ENCODE results near the gene FRMD4A.

- TF ChIP-seq POLR2A (IDR thresholded peaks at IDR 0.05; ENCODE audit: low read depth, low read length) = no peak
- TF ChIP-seq, protein P1, sequence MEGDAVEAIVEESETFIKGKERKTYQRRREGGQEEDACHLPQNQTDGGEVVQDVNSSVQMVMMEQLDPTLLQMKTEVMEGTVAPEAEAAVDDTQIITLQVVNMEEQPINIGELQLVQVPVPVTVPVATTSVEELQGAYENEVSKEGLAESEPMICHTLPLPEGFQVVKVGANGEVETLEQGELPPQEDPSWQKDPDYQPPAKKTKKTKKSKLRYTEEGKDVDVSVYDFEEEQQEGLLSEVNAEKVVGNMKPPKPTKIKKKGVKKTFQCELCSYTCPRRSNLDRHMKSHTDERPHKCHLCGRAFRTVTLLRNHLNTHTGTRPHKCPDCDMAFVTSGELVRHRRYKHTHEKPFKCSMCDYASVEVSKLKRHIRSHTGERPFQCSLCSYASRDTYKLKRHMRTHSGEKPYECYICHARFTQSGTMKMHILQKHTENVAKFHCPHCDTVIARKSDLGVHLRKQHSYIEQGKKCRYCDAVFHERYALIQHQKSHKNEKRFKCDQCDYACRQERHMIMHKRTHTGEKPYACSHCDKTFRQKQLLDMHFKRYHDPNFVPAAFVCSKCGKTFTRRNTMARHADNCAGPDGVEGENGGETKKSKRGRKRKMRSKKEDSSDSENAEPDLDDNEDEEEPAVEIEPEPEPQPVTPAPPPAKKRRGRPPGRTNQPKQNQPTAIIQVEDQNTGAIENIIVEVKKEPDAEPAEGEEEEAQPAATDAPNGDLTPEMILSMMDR (conservative IDR thresholded peaks at IDR 0.05; ENCODE audit: low read depth, low read length) = no peak
- TF ChIP-seq RFX5 (IDR thresholded peaks at IDR 0.05; ENCODE audit: low read depth, low read length) = no peak
- no peak for TF ChIP-seq BHLHE40 (IDR thresholded peaks at IDR 0.05; ENCODE audit: low read depth, low read length)
- no peak for TF ChIP-seq MAFK (IDR thresholded peaks at IDR 0.05; ENCODE audit: low read depth, low read length)
- TF ChIP-seq NFE2L2 (IDR thresholded peaks at IDR 0.05; ENCODE audit: low read depth, low read length) = no peak
- no peak for TF ChIP-seq MXI1 (IDR thresholded peaks at IDR 0.05; ENCODE audit: borderline replicate concordance, low read depth, low read length)
- no peak for TF ChIP-seq USF2 (IDR thresholded peaks at IDR 0.05; ENCODE audit: low read depth, low read length)
- TF ChIP-seq RAD21 (IDR thresholded peaks at IDR 0.05; ENCODE audit: low read length) = no peak
- no peak for TF ChIP-seq MAZ (IDR thresholded peaks at IDR 0.05; ENCODE audit: borderline replicate concordance, low read depth, low read length)
These were observed 180.2 kb downstream of the FRMD4A start for GRCh38 chr10:14150526-14150925.

All from IMR-90 (cell line).